PFSK-1 (cell line): Measurements from ENCODE around the gene SIGLEC7.

Experiments
- POLR2AphosphoS5 ChIP-seq: IDR thresholded peaks from 2 replicates; pipeline ENCODE4 v1.6.1; 2012; ENCODE audit warnings: low read depth, mild to moderate bottlenecking, control low read depth, low read length, moderate library complexity
- SIN3A ChIP-seq: IDR thresholded peaks from 2 replicates; pipeline ENCODE4 v1.6.1; 2012; ENCODE audit warnings: mild to moderate bottlenecking, low read length, moderate library complexity, borderline replicate concordance; ENCODE audit not compliant: insufficient read depth
- TAF1 ChIP-seq: IDR thresholded peaks from 2 replicates; pipeline ENCODE4 v1.6.1; 2012; ENCODE audit warnings: low read length, control low read depth, borderline replicate concordance; ENCODE audit not compliant: insufficient read depth

DNA sequence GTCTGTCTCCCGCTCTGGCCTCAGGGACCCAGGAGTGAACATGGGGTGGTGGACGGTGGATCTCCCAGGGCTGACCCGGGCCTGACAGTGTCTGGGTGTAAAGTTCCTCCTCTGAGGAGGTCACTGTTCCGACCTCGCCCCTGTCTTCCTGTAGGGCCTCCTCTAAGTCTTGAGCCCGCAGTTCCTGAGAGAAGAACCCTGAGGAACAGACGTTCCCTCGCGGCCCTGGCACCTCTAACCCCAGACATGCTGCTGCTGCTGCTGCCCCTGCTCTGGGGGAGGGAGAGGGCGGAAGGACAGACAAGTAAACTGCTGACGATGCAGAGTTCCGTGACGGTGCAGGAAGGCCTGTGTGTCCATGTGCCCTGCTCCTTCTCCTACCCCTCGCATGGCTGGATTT is 17.4 kb upstream of the SIGLEC7 start, which contains the start of gene SIGLEC9:
- TF ChIP-seq POLR2AphosphoS5 = no peak
- TF ChIP-seq TAF1 = no peak
- TF ChIP-seq SIN3A = no peak
